Limb (tissue), 2 donors: ENCODE results near the gene ADAM19.

Experiments
- DNase-seq, 2 donors: peaks; one replicate each; pipeline ENCODE4 v3.0.0-alpha.2; 2016; ENCODE audit errors: extremely low spot score in 2 of 2

ADAM19 gene

GRCh38 chr5:157463621-157464518 lies 111.7 kb downstream of the ADAM19 start:
- no peak for DNase-seq

DNA sequence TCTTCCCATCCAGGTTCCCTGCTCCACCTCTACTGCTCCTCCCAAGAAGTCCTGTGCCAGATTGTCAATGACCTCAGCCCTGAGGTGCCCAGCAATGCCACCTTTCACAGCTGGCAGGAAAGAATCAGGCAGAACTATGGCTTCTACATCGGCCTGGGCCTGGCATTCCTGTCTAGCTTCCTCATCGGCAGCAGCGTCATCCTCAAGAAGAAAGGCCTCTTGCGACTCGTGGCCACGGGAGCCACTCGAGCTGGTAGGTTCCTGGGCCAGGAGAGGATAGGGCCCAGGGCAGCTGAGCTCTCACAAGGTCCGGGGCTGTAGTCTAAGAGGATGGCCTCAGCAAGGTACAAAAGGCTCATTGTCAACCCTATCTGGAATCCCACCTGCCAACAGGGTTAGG lies 112.5 kb downstream of the ADAM19 start:
- DNase-seq: no peak

GRCh38 chr5:157460921-157461792 lies 114.4 kb downstream of the ADAM19 start:
- no peak for DNase-seq

DNA sequence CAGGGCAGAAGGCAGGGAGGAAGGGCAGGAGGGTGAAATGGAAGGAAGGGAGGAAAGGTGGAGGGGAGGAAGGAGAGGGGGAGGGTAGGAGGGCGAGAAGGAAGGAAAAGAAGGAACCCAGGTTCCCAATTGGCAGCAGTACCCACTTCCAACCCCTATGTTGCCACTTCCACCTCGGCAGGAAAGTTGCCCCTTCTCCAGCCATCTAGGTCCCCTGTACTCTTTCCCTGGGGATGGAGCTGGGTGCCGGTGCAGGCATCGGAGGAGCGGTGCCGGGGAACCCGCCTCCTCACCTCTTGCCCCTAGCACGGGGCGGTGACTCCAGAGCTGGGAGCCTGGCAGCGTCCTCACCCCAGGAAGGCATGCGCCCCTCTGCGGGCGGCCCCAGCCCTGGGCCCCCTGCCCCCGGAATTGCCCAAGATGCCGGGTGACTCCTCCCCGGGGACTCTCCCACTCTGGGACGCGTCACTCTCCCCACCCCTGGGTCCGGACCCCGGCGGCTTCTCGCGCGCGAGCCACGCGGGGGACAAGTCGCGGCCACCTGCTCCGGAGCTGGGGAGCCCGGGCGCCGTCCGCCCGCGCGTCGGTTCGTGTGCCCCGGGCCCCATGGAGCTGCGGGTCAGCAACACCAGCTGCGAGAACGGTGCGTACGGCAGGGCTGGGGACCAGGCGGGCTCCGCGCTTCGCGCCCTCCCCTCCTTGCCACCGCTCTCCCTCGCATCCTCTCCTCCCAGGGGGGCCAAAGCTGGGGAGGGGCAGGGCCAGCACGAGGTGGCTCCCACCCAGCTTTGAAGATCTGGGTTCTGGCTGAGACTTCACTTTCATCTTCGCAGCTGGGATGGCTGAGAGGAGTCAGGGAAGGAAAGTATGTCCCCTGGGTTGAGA lies 115.6 kb downstream of the ADAM19 start, which contains the start of gene NIPAL4:
Gene NIPAL4 (plus strand): TSS at position 499 of the 885 bp plus-strand sequence. CDS start 108 bp downstream, at position 607.
- DNase-seq: peak in 1 of 2 donors; percentile 54

- DNase-seq: no peak
Observed at GRCh38 chr5:157458835-157459234, 116.7 kb downstream of the ADAM19 start.

DNA sequence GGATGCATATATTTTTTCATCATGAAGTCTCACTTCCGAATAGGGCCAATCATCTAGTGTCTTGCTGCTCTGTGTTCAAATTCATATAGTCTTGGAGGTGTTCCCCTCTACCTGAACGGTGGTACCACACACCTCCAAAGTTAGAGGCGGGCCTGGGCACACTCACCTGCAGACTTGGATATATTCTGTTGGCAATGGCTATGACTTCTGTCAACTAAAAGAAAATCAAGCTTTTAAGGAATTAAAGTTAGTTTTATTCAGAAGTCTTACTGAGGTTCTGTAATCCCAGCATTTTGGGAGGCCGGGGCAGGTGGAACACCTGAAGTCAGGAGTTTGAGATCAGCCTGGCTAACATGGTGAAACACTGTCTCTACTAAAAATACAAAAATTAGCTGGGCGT lies 118.2 kb downstream of the ADAM19 start:
- no peak for DNase-seq

GRCh38 chr5:157456301-157456700 lies 119.3 kb downstream of the ADAM19 start:
- DNase-seq: no peak

GRCh38 chr5:157455057-157455456 lies 120.5 kb downstream of the ADAM19 start:
- no peak for DNase-seq

GRCh38 chr5:157454273-157454672 lies 121.3 kb downstream of the ADAM19 start:
- no peak for DNase-seq

- no peak for DNase-seq
Observed at GRCh38 chr5:157451806-157452205, 123.8 kb downstream of the ADAM19 start.

DNA sequence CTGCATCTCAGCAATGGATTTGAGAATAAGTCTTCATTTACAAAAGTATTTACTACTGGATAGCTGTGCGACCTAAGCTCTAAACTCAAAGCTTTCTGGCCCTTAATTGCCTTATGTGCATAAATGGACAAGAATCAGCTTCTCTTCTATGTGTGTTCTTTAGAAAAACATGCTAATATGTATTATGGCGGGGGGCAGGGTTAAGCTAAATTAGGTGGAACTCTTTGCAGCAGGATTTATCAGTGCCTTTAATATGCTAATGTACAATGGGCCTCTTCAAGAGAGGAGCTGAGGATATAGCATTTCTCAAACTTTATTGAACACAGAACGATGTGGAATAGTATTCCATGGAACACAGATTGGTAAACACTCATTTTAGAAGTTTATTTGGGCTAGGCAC lies 125.6 kb downstream of the ADAM19 start:
- DNase-seq: no peak

DNA sequence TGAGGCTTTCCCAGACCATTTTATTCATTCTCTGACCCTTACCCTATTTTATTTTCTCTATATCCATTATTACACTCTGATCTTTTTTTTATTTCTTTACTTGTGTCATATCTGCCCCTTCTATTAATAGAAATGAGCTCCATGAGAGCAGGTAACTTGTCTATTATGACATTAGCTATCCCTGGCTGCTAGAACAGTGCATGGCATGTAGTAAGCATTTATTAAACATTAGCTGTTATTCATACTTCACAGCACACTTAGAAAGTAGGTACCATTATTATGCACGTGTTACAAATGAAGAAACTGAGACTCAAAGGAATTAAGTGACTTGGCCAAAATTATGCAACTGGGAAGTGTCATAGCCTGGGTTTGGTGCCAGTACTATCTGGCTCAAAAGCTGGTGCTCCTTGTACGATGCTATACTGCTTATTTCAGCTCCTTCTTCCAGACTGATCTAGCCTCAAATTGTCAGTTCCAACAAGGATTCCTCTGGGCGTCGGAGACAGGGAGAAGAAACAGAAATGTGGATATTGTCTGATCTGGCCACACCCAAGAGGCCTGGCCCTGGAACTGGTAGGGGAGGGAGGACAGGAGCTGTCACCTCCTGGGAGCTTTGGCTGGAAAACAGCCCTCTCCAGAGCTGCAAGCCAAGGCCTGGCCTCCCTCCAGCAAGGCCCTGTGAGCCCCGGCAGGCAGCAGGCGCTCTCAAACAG lies 126.4 kb downstream of the ADAM19 start:
- peak in 1 of 2 donors; percentile 58 for DNase-seq

DNA sequence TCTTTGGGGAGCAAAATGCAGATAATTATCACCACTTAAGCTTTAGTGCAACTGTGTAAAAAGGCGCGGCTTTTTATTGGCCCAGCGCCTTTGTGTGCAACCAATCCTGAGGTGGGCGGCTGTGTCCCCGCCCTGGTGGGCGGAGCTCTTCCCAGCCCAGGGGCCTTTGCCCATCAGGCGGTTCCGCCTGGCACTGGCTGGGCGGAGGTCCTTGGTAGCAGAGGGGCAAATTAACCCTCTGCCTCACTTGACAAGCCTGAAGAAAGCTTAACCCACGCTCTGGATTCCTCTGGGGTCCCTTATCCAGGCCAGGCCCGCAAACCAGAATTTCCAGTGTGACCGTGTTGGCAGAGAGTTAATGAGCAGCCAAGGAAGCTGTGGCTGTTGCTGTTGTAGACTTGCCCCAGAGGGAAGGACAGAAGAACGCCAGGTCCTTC lies 128.4 kb downstream of the ADAM19 start:
- no peak for DNase-seq

DNA sequence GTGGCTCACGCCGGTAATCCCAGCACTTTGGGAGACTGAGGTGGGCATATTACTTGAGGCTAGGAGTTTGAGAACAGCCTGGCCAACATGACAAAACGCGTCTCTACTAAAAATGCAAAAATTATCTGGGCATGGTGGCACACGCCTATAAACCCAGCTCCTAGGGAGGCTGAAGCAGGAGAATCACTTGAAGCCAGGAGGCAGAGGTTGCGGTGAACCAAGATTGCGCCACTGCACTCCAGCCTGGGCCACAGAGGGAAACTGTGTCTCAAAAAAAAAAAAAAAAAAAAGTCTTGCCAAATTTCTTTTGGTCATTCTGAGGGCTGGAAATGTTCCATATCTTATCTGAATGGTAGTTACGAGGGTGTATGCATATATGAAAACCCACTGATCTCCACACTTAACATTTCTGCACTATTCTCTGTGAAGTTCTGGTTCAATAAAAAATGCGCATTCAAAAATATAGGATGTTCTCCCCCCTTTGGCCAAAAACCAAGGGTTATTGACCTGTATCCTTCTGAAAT lies 129.1 kb downstream of the ADAM19 start:
- no peak for DNase-seq

DNA sequence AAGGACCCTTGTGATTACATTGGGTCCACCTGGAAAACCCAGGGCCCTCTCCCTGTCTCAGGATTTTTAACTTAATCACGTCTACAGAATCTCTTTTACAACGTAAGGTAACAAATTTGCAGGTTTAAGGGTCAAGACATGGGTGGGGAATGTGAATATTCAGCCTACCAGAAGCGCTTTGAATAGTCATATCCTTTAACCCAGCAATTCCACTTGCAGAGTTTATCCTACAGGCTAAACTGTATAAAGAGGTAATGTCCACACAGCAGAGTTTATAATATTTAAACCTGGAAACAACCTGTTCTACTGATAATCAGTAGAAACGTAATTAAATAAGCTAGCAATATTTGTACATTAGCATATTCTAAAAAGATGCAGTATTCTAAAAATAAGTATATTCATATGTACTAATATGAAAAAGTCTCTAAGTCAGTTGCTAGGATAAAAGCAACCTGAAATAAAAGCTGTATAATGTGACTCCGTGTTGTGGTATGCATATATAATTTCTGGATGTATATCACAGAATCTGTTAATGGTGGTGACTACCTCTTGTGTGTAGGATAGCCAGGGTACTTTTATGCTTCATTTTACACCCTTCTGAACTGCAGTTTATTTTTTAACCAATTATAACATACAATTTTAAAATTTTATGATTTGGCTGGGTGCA lies 129.7 kb downstream of the ADAM19 start:
- no peak for DNase-seq

GRCh38 chr5:157444224-157444623 lies 131.4 kb downstream of the ADAM19 start:
- DNase-seq: no peak

- peak; percentile 78 to 80 for DNase-seq
Observed at GRCh38 chr5:157443041-157443549, 132.5 kb downstream of the ADAM19 start.

DNA sequence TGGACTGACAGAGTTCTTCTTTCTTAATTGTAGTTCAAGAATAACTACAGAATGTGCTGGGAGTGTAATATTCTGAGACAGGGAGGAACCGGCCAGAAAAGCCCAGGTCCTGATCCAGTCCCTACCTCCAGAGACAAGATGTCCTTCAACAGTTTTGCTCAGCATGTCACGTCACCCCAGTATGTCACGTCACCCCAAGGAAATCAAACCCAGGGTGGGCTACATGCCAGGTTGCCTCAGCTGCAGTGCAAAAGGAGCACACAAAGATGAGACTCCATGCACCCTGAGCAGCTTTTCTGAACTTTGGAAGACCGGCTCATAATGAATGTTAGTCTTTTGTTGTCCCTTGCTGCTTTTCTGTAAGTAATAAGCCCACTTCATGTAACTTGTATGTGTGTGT lies 141.5 kb downstream of the ADAM19 start:
- DNase-seq: no peak

GRCh38 chr5:157431544-157432200 lies 143.9 kb downstream of the ADAM19 start:
- peak in 1 of 2 donors; percentile 51 for DNase-seq
